ENCODE data around the gene IFITM5.

- TF ChIP-seq CEBPB (IDR thresholded peaks at IDR 0.05) (no peak), TEAD4 (IDR thresholded peaks at IDR 0.05) (no peak), CREB1 (IDR thresholded peaks at IDR 0.05; ENCODE audit: low read depth) (no peak), EP300 (IDR thresholded peaks at IDR 0.05; ENCODE audit: borderline replicate concordance) (no peak), RAD21 (IDR thresholded peaks at IDR 0.05; ENCODE audit: low read depth) (no peak), REST (IDR thresholded peaks at IDR 0.05; ENCODE audit: low read depth) (no peak), EGR1 (IDR thresholded peaks at IDR 0.05) (no peak)
- TF ChIP-seq, protein P1, sequence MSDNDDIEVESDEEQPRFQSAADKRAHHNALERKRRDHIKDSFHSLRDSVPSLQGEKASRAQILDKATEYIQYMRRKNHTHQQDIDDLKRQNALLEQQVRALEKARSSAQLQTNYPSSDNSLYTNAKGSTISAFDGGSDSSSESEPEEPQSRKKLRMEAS (IDR thresholded peaks at IDR 0.05), result no peak
- TF ChIP-seq, protein P2, sequence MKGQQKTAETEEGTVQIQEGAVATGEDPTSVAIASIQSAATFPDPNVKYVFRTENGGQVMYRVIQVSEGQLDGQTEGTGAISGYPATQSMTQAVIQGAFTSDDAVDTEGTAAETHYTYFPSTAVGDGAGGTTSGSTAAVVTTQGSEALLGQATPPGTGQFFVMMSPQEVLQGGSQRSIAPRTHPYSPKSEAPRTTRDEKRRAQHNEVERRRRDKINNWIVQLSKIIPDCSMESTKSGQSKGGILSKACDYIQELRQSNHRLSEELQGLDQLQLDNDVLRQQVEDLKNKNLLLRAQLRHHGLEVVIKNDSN (IDR thresholded peaks at IDR 0.05), result no peak
Measured at GRCh38 chr11:299951-300735, 817 bp upstream of the IFITM5 start.
